CD14-positive monocyte (primary cell): ENCODE measurements around the gene THAP2. TPM values are rescaled to one million over a fixed set of nuclear protein-coding genes. Genes with fewer than 3 reads are reported as not detected.

Source experiments
- DNase-seq, 3 donors: peaks; one replicate each; pipeline ENCODE4 v3.0.0-alpha.2; 2011 to 2022
- H2AFZ ChIP-seq: 2 replicates; pipeline ENCODE4 v1.6.0; 2012; ENCODE audit warnings: mild to moderate bottlenecking, low read depth, low read length, inconsistent platforms; ENCODE audit not compliant: insufficient read depth, poor library complexity, severe bottlenecking
- H3K27ac ChIP-seq, 2 donors: 1 replicate in 1 of 2; 2 replicates in 1 of 2; pipeline ENCODE4 v1.5.1; 2012 to 2013; ENCODE audit warnings: low read length in 2 of 2, control low read depth in 1 of 2, inconsistent platforms in 1 of 2, low read depth in 1 of 2, mild to moderate bottlenecking in 1 of 2
- H3K27me3 ChIP-seq, 2 donors: one replicate each; pipeline versions ENCODE4 v1.6.0 to v1.6.1; 2011 to 2013; ENCODE audit warnings: low read length in 2 of 2; ENCODE audit not compliant: control insufficient read depth in 2 of 2, insufficient read depth in 2 of 2
- H3K36me3 ChIP-seq, 2 donors: replicated peaks in 1 of 2; 1 replicate in 1 of 2; 2 replicates in 1 of 2; pipeline versions ENCODE4 v1.5.1 to v1.6.1; 2012 to 2013; ENCODE audit warnings: low read length in 2 of 2, control low read depth in 1 of 2, inconsistent platforms in 1 of 2, mild to moderate bottlenecking in 1 of 2; ENCODE audit not compliant: insufficient read depth in 2 of 2, control insufficient read depth in 1 of 2
- H3K4me1 ChIP-seq, 2 donors: 1 replicate in 1 of 2; 2 replicates in 1 of 2; pipeline versions ENCODE4 v1.5.1 to v1.6.1; 2012 to 2013; ENCODE audit warnings: low read length in 2 of 2, control low read depth in 1 of 2, inconsistent platforms in 1 of 2, mild to moderate bottlenecking in 1 of 2, moderate library complexity in 1 of 2; ENCODE audit not compliant: insufficient read depth in 2 of 2, control insufficient read depth in 1 of 2
- H3K4me2 ChIP-seq: replicated peaks from 2 replicates; pipeline ENCODE3; 2012; ENCODE audit warnings: low read length, moderate library complexity, mild to moderate bottlenecking; ENCODE audit not compliant: poor library complexity, severe bottlenecking; ENCODE audit errors: extremely low read depth
- H3K4me3 ChIP-seq, 3 experiments: fragments of 200-600 bp in 1 of 3; sonication (generic) in 1 of 3; replicated peaks in 1 of 3; 1 replicate in 2 of 3; 2 replicates in 1 of 3; pipeline ENCODE4 v1.5.1; 2011 to 2013; ENCODE audit warnings: low read length in 3 of 3, mild to moderate bottlenecking in 3 of 3, control low read depth in 2 of 3, low read depth in 2 of 3, inconsistent platforms in 1 of 3, moderate library complexity in 1 of 3
- H3K79me2 ChIP-seq: 2 replicates; pipeline ENCODE4 v1.6.0; 2012; ENCODE audit warnings: mild to moderate bottlenecking, control low read depth, inconsistent platforms, low read length, moderate library complexity; ENCODE audit not compliant: insufficient read depth
- H3K9ac ChIP-seq: 2 replicates; pipeline ENCODE4 v1.6.0; 2017; ENCODE audit warnings: low read length, mild to moderate bottlenecking; ENCODE audit not compliant: insufficient read depth, poor library complexity, severe bottlenecking
- H3K9me3 ChIP-seq, 2 donors: replicated peaks in 1 of 2; 1 replicate in 1 of 2; 2 replicates in 1 of 2; pipeline versions ENCODE4 v1.5.1 to v1.6.1; 2012 to 2013; ENCODE audit warnings: low read length in 2 of 2, control low read depth in 1 of 2; ENCODE audit not compliant: control insufficient read depth in 1 of 2, insufficient read depth in 1 of 2
- H4K20me1 ChIP-seq: 2 replicates; pipeline ENCODE4 v1.6.0; 2012; ENCODE audit warnings: mild to moderate bottlenecking, low read length, control low read depth, moderate library complexity; ENCODE audit not compliant: insufficient read depth
- H3K27ac Mint-ChIP-seq, 7 donors: one replicate each; pipeline ENCODE4 v1.8.0; 2020; ENCODE audit warnings: mild to moderate bottlenecking in 7 of 7, mixed read lengths in 7 of 7, moderate library complexity in 6 of 7, inconsistent platforms in 2 of 7
- H3K27me3 Mint-ChIP-seq, 3 donors: one replicate each; pipeline ENCODE4 v1.8.0; 2021 to 2022; ENCODE audit warnings: low read depth in 3 of 3, mild to moderate bottlenecking in 3 of 3, mixed read lengths in 3 of 3, moderate library complexity in 3 of 3, inconsistent platforms in 1 of 3
- H3K36me3 Mint-ChIP-seq, 2 donors: one replicate each; pipeline ENCODE4 v1.8.0; 2020; ENCODE audit warnings: mixed read lengths in 2 of 2, inconsistent platforms in 1 of 2, mild to moderate bottlenecking in 1 of 2
- H3K4me1 Mint-ChIP-seq: one replicate; pipeline ENCODE4 v1.8.0; 2020; ENCODE audit warnings: mild to moderate bottlenecking, mixed read lengths
- H3K4me3 Mint-ChIP-seq, 2 donors: one replicate each; pipeline ENCODE4 v1.8.0; 2020; ENCODE audit warnings: mild to moderate bottlenecking in 2 of 2, mixed read lengths in 2 of 2, moderate library complexity in 1 of 2
- H3K9me3 Mint-ChIP-seq, 7 donors: one replicate each; pipeline ENCODE4 v1.8.0; 2020 to 2022; ENCODE audit warnings: mixed read lengths in 7 of 7, mild to moderate bottlenecking in 6 of 7, moderate library complexity in 6 of 7, inconsistent platforms in 2 of 7
- WGBS: methylation state at CpG from one replicate; pipeline ENCODE4 v1.1.5; 2013; ENCODE audit warnings: missing lambda C conversion rate; ENCODE audit not compliant: insufficient coverage; 5-methylcytosine and 5-hydroxymethylcytosine counted together
- intact Hi-C, 2 donors: fragments of 100-400 bp; cut with micrococcal nuclease; formaldehyde crosslinking; loops; one replicate each; pipeline versions ENCODE4 v1.15.0 to v1.15.1; 2023
- polyA plus RNA-seq, 3 donors: library from polyadenylated mRNA; depleted of rRNA in 1 of 3; unstranded in 2 of 3; stranded (reverse) in 1 of 3; fragments of 300-500 nt in 2 of 3; fragments of >200 nt in 1 of 3; fragmentation: Illumina TruSeq in 2 of 3; gene quantifications; 1 replicate in 2 of 3; 2 replicates in 1 of 3; pipeline ENCODE4 v1.2.3, GENCODE V29; 2012 to 2021
- TF ChIP-seq, protein P1 (sequence below): fragments of 200-600 bp; IDR thresholded peaks from one replicate; pipeline ENCODE4 v1.8.0; 2022; ENCODE audit warnings: antibody characterized with exemption, mild to moderate bottlenecking

Gene THAP2
- polyA plus RNA-seq, 3 donors, result 3.5 to 16.3 (median 4.3) TPM

DNA sequence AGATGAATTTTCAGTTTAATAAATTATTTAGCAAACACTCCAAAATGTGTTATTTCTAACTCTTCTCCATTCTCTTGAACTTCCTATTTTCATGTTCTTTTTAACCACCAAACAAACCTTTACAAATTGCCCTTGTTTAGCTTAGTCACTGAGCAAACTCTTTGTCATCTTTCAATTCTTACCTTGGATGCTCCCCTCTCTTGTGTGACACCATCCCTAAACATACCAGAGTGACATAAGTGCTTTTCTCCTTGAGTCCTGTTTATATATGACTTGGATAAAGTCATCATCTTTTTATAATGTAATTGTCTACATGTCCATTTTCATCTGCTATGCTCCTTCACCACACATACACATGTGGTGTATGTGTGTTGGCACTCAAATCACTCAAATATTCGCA is 18.4 kb downstream of the THAP2 start:
- Histone ChIP-seq H3K27me3 (no peaks in the 10 kb centered on the region), H2AFZ (no peak overlapping the region), H3K27ac (no peak overlapping the region), H3K9ac (no peak overlapping the region), H3K79me2 (peaks cover 7% of the 10 kb centered on the region), H3K9me3 (no peaks in the 10 kb centered on the region), H3K4me3 (no peak overlapping the region), H4K20me1 (no peaks in the 10 kb centered on the region), H3K36me3 (no peaks in the 10 kb centered on the region), H3K4me2 (no peak overlapping the region), H3K4me1 (peaks cover 18 to 32% of the 10 kb centered on the region in 2 donors)
- Mint-ChIP-seq H3K4me1 (peaks cover 13% of the 10 kb centered on the region), H3K36me3 (no peaks in the 10 kb centered on the region), H3K4me3 (no peak overlapping the region), H3K27ac (no peak overlapping the region), H3K27me3 (peaks cover 0 to 2% (median 0%) of the 10 kb centered on the region in 3 donors), H3K9me3 (peaks cover 0 to 2% (median 0%) of the 10 kb centered on the region in 7 donors)
- TF ChIP-seq, protein P1, sequence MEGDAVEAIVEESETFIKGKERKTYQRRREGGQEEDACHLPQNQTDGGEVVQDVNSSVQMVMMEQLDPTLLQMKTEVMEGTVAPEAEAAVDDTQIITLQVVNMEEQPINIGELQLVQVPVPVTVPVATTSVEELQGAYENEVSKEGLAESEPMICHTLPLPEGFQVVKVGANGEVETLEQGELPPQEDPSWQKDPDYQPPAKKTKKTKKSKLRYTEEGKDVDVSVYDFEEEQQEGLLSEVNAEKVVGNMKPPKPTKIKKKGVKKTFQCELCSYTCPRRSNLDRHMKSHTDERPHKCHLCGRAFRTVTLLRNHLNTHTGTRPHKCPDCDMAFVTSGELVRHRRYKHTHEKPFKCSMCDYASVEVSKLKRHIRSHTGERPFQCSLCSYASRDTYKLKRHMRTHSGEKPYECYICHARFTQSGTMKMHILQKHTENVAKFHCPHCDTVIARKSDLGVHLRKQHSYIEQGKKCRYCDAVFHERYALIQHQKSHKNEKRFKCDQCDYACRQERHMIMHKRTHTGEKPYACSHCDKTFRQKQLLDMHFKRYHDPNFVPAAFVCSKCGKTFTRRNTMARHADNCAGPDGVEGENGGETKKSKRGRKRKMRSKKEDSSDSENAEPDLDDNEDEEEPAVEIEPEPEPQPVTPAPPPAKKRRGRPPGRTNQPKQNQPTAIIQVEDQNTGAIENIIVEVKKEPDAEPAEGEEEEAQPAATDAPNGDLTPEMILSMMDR, result no peak
- intact Hi-C loops, result loop anchor here in 1 of 2 donors (10.0 kb wide), 1 partner anchor 72 kb away; the partner anchor contains the start of gene RAB21
- peak in 1 of 3 donors; percentile 27 for DNase-seq
- WGBS, result no CpG with 5 or more reads among the region's 1 CpG

GRCh38 chr12:71683633-71684032 is 19.5 kb downstream of the THAP2 start:
- Histone ChIP-seq H3K79me2 (peaks cover 17% of the 10 kb centered on the region), H3K9me3 (no peaks in the 10 kb centered on the region), H3K4me2 (no peak overlapping the region), H3K27me3 (no peaks in the 10 kb centered on the region), H3K36me3 (no peaks in the 10 kb centered on the region), H3K9ac (no peak overlapping the region), H2AFZ (peak overlapping the region; percentile 65), H3K4me1 (peaks cover 30 to 43% of the 10 kb centered on the region in 2 donors), H3K27ac (no peak overlapping the region), H3K4me3 (no peak overlapping the region), H4K20me1 (no peaks in the 10 kb centered on the region)
- Mint-ChIP-seq H3K27ac (no peak overlapping the region), H3K4me3 (no peak overlapping the region), H3K4me1 (peaks cover 21% of the 10 kb centered on the region), H3K9me3 (peaks cover 0 to 2% (median 0%) of the 10 kb centered on the region in 7 donors), H3K36me3 (no peaks in the 10 kb centered on the region), H3K27me3 (peaks cover 0 to 2% (median 0%) of the 10 kb centered on the region in 3 donors)
- intact Hi-C loops, result loop anchor here in 1 of 2 donors (10.0 kb wide), 1 partner anchor 71 kb away; the partner anchor contains the start of gene RAB21
- TF ChIP-seq, protein P1, result no peak
- no peak for DNase-seq
- 100% methylated on average over 4 of the region's 5 CpGs for WGBS
